ENCODE data around the gene CMTM4. TPM values are rescaled to one million over a fixed set of nuclear protein-coding genes. Genes with fewer than 3 reads are reported as not detected.

The CMTM4 gene
- total and polyA plus RNA-seq, 2 of the 8 experiments (the other 6 are each of a cell fraction or from before 2014, with no cell fraction given), result 35.3 to 51.7 TPM

DNA sequence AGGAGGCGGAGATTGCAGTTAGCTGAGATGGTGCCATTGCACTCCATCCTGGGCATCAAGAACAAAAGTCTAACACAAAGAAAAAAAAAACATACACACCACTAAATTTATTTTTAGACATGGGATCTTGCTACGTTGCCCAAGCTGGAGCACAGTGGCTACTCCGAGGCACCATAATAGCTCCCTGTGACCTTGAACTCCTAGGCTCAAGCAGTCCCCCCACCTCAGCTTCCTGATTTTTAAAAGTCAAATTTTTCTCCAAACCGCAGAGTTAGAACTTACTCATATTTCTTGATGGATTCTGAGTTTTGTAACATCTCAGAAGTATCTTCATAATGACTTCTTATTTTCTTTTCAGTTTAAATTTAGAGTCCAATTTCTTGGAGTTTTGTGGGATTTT, 3.4 kb downstream of the CMTM4 start (continued):
- TF ChIP-seq POLR2A (IDR thresholded peaks at IDR 0.05; ENCODE audit: control extremely low read depth in 1 of 2, low read depth in 2 of 2, low read length in 2 of 2) (no peak), CBX5 (IDR thresholded peaks at IDR 0.05; ENCODE audit: low read depth, low read length) (no peak), CREB1 (IDR thresholded peaks at IDR 0.05) (no peak), SP4 (IDR thresholded peaks at IDR 0.05; ENCODE audit: low read length) (no peak)

Data from H1 (cell line).